Left colon (tissue), 2 donors: ENCODE data around the gene PXN. TPM values are rescaled to one million over a fixed set of nuclear protein-coding genes. Genes with fewer than 3 reads are reported as not detected.

Experiments
- ATAC-seq: fragments of 200-7000 bp; cut with Tn5 transposase; one replicate; pipeline ENCODE4 v1.9.1; 2020; ENCODE audit warnings: mild to moderate bottlenecking, moderate library complexity
- DNase-seq, 2 donors: peaks; one replicate each; pipeline ENCODE4 v3.0.0-alpha.2; 2020
- intact Hi-C, 2 donors: fragments of 100-400 bp; cut with DNase I in 1 of 2; cut with micrococcal nuclease in 1 of 2; formaldehyde crosslinking; loops; one replicate each; pipeline versions ENCODE4 v1.11.2 to v1.14.0; 2022; cut with DNase I, micrococcal nuclease
- total RNA-seq, 2 donors: library from RNA; stranded (reverse); fragmentation: NEBNext Ultra II Directional; extraction: Animal tissue kit (Norgen Biotek cat#: 25700); gene quantifications; one replicate each; pipeline ENCODE4 v1.2.1, GENCODE V29; 2021
- donor health status: DM: no; HTN: no; CAD: no.
- donor health status: DM: yes; HTN: yes; CAD: no.

The PXN gene
- total RNA-seq, 2 donors from 2014 or later, result 161 to 164 TPM

DNA sequence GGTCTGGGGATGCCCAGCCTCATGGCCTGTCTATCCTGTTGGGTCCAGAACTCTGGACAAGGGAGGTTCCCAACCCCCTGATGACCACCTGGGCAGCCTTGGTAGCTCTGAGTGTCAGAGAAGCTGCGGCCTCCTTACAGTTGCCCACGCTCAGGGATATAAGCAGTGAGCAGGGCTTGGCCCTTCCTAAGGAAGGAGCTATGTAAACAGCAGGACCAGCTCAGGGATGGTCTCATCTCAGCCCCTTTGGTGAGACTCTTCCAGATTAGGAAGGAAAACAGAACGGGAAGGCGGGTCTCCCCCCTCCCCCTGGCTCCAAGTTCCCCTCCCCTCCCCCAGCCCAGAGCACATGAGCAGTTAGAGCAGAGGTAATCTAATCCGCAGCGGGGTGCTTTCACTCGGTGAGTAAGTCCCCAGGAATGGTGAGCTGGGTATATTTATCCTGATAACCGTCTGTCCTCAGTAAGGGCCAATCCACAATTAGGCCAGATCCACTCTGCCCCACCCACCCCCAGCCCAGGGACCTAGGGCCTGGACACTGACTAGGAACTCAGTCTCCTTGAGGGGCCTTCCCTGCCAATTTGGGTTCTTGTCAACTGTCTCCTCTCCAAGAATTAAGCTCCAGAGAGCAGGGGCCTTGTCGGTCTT is 35.1 kb downstream of the PXN start:
- no peak for ATAC-seq
- peak in 1 of 2 donors; percentile 58 for DNase-seq
- intact Hi-C loops, result no loop called here

DNA sequence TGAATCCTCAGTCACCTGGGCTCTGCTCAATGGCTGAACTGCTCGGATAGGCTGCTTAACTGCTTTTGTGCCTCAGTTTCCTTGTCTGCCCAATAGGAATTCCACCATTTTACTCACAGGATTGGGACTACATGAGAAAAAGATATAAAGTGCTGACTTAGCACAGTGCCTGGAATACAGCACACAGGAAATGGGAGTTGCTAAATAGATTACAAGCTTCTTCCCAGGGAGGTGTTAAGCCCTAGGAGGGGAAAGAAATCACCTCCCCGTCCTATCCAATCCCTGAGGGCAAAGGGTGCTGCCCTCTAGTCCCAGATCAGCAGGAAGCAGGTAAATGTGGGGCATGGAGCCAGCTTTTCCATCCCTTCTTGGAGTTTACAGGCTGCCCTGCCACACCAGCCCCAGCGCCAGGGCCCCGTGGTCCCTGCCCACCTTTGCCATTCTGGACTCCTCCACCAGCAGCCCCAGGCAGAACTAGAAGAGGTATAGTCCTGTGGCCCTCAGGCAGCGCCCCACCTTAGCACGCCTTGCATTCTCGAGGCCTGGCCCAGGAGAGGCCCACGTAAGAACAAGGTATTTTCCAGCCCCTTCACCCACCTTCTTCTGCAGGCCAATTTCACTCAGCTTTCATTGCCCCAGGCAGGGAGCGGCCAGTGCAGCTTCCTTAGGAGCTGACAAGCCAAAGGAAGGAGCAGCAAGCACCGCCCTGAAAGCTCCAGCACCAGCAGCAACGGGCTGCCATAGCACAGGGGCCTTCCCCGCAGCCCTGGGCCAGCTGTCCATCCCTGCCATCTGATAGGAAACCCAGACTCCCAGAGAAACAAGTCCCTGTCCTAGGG is 35.8 kb downstream of the PXN start:
- peak; percentile 25 for ATAC-seq
- intact Hi-C loops, result loop anchor here in 1 of 2 donors (5.0 kb wide), 1 partner anchor 38 kb away; the partner anchor contains the start of gene PXN
- DNase-seq, result peak; percentile 66 to 70

DNA sequence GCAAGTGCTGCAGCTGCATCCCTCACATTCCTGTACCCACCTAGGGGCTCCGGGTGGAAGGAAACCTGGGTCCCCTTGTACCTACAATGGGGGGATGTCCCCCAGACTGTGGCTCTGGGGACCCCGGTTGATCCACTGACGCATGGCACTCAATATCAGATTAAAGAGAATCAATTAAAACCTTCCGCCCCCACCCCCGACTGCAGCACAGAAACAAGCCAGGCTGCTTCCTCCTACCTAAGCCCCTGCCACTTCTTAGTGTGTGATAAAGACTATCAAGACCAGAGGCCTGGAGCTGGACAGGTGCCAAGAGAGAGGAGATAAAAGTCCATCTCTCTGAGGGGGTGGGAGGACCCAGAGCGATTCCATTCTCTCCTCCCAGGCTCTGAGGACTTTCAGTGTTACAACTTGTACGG is 36.5 kb downstream of the PXN start:
- intact Hi-C loops, result loop anchor here in 1 of 2 donors (5.0 kb wide), 1 partner anchor 38 kb away; the partner anchor contains the start of gene PXN
- ATAC-seq (no peak), DNase-seq (peak in 1 of 2 donors; percentile 53)

GRCh38 chr12:120228291-120229070 is 37.0 kb downstream of the PXN start:
- DNase-seq, result peak; percentile 92 to 93
- ATAC-seq, result peak; percentile 53
- intact Hi-C loops, result loop anchor here in 1 of 2 donors (5.0 kb wide), 1 partner anchor 39 kb away; the partner anchor contains the start of gene PXN

DNA sequence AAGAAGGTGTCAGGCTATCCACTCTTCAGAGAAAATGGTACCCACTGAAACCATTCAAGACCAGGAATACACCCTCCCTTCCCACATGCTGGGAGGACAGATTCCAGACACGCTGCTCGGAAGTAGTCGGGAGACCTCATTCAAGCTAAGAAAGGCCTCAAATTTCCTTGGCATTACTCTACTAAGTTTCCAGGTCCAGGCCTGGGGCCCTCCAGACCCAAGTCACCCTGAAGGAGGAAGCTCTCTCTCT is 37.6 kb downstream of the PXN start:
- intact Hi-C loops, result loop anchor here in 1 of 2 donors (5.0 kb wide), 1 partner anchor 39 kb away; the partner anchor contains the start of gene PXN
- DNase-seq, result no peak
- no peak for ATAC-seq

- ATAC-seq, result no peak
- DNase-seq, result no peak
- intact Hi-C loops, result loop anchor here (2.0 to 5.0 kb wide), 2 partner anchors 39 to 40 kb away; partner anchors contain the start of gene PXN (in 1 of the 2)
These were observed 38.1 kb downstream of the PXN start for GRCh38 chr12:120227233-120228040.

GRCh38 chr12:120225852-120226640 is 39.5 kb downstream of the PXN start:
- intact Hi-C loops, result loop anchor here (2.0 to 5.0 kb wide), 2 partner anchors 41 kb away; partner anchors contain the start of gene PXN (in 1 of the 2)
- ATAC-seq (peak; percentile 63), DNase-seq (peak; percentile 85 to 92)

DNA sequence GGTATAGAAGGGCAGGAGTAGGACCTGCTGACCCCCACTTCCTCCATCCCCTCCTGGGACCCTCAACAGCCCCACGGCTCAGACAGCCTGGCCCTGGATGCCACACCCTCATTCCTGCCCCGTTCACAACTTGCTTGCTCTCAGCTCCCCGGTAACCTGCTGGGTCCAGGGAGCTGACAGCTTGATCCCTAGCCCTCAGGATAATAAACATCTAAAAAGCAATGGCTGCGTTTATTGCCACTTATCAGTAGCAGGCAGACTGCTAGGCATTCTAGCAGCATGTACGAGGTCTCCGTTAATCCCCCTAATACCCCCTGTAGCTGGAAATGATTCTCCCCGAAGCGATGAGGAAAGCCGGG is 40.4 kb downstream of the PXN start:
- intact Hi-C loops, result loop anchor here in 1 of 2 donors (5.0 kb wide), 1 partner anchor 42 kb away; the partner anchor contains the start of gene PXN
- ATAC-seq (peak; percentile 38), DNase-seq (no peak)

DNA sequence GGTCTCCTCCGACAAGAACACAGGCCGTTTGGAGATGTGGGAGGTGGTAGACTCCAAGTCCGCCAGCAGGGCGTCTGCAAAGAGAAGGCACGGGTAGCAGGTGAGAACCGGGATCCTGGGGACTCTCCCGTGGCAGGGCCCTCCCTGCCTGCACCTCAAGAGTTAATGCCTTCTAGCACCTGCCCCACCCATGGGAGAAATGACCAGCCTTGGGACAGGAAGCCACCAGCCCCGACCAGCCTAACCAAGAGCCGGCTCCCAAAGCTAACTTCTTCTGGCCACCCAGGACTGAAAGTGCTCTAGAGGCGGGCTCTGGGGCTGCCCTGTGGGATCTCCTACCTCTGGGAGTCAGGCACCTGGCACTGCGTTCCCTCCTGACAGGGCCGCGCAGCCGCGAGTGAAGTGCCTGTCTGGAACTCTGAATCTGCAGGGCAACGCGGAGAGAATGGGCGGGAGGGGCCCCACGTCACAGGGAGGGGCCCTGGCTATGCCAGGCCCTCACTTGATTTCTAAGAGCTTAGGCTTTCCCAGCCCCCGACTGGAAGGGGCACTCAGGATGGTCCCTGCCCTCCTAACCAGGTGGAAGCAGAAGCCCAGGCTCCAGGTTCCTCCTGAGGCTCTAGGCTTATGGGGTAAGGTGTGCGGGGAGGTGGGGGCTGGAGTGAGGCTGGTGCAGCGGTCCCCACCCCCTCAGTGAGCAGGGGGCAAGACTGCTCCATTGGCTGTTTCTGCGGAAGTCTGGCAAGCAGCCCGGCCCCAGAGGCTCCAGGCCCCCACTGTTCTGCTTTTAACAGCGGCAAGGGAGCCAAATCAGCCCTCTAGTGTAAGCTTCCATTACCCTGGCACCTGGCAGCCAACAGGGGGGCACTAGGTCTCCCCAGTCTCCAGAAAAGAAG is 41.0 kb downstream of the PXN start:
- DNase-seq (peak; percentile 83 to 84), ATAC-seq (peak; percentile 61)
- intact Hi-C loops, result loop anchor here in 1 of 2 donors (5.0 kb wide), 1 partner anchor 43 kb away; the partner anchor contains the start of gene PXN

DNA sequence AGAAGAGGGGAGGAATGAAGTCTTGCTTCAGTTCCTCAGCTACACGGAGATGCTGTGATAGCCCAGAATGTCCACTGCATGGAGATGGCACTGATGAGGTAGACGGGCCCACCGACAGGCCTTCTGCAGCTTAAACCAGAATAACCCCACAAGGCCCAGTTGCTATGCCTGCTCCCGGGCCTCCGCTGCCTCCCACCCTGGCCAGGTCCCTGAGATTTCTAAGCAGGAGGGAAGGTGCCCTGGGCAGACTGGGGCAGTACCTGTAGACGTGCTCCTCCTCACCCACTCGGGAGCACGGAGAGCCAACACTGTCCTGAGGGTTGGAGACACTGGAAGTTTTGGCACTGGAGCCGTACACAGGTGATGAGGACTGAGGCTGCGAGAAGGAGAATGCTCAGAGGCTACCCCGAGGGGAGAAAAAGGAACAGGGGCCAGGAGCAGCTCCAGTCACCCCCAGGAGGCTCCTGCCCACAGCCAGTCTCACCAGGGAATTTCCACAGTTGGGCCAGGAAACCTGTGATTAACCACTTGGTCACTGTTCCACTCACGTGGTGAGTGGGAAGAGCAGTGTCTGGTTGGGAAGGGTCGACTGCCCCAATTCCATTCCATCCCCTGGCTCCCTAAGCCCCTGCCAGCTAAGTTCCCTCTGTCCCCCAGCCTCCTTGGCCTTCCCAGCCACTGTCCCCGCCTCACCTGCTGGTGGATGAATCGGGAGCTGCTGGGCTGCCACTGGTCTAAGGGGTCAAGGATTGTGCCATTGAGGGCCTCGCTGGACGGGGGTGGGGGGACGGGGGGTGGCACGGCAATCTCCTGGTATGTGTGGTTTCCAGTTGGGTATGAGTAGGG is 41.8 kb downstream of the PXN start:
- no peak for DNase-seq
- no peak for ATAC-seq
- intact Hi-C loops, result no loop called here

- no peak for ATAC-seq
- intact Hi-C loops, result no loop called here
- DNase-seq, result no peak
These were observed 43.2 kb downstream of the PXN start for GRCh38 chr12:120222288-120222832.

GRCh38 chr12:120221576-120221900 is 44.0 kb downstream of the PXN start:
- ATAC-seq, result no peak
- DNase-seq, result no peak
- intact Hi-C loops, result no loop called here

DNA sequence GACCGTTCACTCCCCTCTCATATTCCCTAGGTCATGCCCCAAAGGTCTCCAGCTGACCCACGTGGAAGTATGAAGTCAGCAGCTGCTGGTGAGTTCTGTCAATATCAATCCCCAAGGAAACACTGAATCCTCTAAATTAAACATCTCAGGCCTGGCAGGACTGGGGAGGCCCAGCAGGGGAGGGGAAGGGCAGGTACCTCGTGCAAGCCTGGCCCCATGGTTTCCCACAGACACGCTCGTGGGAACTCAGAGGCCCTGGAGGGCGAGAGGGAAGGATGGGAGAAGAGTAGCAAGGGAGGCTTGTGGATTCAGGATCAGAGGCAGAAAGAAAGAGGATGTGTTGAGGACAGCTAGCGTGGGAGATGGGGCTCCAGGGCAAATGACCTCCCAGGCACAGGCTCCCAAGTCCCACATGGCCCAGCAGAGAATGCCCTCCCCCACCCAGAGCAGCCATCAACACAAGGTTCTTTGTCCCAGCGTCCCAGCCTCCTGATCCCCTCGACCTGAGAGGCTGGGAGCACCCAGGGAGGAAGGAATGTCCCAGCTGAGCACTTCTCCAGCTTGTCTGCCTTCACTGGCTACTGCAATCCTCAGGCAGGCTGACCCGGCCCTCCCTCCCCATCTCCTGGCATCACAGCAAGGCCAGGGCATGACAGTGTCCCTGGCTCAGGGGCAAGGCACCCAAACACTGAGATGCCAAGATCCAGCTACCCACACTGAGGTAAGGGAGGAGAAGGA is 44.5 kb downstream of the PXN start:
- DNase-seq (no peak), ATAC-seq (no peak)
- intact Hi-C loops, result no loop called here

- DNase-seq, result no peak
- no peak for ATAC-seq
- intact Hi-C loops, result no loop called here
These were observed 46.6 kb downstream of the PXN start for GRCh38 chr12:120218680-120219606.
